GM21526 (cell line): ENCODE results near the gene SLC35D3.
"Not testable (repeated sequence)": the region's sequence is repeated elsewhere in the genome, so short reads cannot be mapped to it uniquely, and the experiment has no call there.

ENCODE experiments used
- ATAC-seq: cut with Tn5 transposase; IDR thresholded peaks from one replicate; pipeline ENCODE4 v1.9.1; 2021; ENCODE audit warnings: moderate library complexity; ENCODE audit not compliant: unreplicated experiment, low FRiP score

Gene SLC35D3, protein sequence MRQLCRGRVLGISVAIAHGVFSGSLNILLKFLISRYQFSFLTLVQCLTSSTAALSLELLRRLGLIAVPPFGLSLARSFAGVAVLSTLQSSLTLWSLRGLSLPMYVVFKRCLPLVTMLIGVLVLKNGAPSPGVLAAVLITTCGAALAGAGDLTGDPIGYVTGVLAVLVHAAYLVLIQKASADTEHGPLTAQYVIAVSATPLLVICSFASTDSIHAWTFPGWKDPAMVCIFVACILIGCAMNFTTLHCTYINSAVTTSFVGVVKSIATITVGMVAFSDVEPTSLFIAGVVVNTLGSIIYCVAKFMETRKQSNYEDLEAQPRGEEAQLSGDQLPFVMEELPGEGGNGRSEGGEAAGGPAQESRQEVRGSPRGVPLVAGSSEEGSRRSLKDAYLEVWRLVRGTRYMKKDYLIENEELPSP

DNA sequence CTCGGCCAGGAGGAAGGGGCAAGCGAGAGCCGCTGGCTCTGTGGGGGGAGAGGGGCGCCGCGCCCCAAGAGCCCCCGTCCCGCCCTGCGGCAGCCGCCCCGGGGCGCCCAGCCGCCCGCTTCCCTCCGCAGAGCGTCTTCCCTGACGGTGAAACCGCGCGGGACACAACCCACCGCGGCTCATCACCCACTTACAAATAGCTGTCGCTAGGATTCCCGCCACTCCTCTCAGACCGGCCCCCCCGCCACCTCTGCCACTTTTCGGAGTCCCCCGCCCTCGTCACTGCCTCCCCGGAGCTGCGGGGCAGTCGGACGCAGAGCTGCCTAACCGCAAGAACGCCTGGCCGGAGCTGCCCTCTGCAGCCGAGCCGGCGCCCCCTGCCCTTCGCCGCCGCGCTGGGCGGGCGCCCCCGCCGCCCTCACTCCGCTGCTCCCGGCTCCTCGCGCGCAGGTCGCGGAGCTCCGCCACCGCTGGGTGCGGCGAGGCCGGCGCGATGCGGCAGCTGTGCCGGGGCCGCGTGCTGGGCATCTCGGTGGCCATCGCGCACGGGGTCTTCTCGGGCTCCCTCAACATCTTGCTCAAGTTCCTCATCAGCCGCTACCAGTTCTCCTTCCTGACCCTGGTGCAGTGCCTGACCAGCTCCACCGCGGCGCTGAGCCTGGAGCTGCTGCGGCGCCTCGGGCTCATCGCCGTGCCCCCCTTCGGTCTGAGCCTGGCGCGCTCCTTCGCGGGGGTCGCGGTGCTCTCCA is at the start of gene SLC35D3:
Gene SLC35D3, plus strand, starts transcription at position 366 of the 749 bp plus-strand sequence. Its CDS starts 128 bp downstream, at position 494.
- no peak for ATAC-seq

DNA sequence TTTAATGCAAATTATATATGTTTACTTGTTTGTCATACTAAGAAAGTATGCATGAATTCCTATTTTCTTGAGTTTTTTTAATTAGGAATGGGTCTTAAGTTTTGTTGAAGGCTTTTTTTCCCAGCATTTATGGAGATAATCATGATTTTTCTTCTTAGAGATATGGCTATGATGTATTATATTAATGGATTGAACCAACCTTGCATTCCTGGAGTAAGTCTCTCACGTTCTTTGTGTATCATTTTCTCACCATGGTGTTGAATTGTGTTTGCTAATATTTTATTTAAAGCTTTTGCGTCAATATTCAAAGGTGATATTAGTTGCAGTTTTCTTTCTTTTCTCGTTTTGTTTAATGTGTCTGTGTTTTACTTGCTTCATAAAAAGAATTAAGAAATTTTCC is 48.4 kb upstream of the SLC35D3 start:
- no peak for ATAC-seq

DNA sequence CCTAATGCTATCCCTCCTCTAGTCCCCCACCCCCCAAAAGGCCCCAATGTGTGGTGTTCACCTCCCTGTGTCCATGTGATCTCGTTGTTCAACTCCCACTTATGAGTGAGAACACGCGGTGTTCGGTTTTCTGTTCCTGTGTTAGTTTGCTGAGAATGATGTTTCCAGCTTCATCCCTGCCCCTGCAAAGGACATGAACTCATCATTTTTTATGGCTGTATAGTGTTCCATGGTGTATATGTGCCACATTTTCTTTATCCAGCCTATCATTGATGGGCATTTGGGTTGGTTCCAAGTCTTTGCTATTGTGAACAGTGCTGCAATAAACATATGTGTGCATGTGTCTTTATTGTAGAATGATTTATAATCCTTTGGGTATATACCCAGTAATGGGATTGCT is 45.6 kb upstream of the SLC35D3 start:
- not testable (repeated sequence) for ATAC-seq

DNA sequence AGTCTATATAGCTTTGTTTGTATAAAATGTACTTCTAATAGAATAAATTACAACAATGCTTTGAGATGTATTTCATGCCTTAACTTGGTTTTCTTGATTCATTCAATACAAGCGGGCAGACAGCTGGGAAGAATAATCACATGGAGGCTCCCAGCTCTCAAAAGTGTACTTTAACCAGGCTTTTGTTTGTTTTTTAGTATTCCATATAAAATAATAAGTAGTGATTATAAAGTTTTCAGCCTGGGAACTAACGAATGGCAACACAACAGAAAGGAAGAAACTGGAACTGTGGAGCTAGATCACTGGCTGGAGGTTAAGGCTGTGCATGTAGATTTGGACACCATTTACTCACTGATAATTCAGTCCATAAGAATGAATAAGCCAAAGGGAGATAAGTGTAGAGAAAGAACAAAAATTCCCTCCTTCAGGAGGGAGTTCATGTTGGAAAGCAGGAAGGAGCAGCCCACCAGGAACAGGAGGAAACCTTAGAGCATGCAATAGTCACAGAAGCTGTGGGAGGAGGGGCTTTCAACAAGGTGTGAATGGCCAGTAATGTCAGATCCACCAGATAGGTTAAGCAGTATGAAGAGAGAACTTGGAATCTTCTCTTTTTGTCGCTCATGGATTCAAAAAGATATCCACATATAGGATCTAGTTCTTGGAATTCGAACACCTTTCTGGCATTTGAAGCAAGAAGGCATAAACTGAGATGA is 41.2 kb upstream of the SLC35D3 start:
- no peak for ATAC-seq

- no peak for ATAC-seq
Observed at GRCh38 chr6:136886091-136886490, 36.0 kb upstream of the SLC35D3 start.

GRCh38 chr6:136887953-136888352 is 34.1 kb upstream of the SLC35D3 start:
- ATAC-seq: no peak

- no peak for ATAC-seq
Observed at GRCh38 chr6:136889271-136890193, 32.6 kb upstream of the SLC35D3 start.

DNA sequence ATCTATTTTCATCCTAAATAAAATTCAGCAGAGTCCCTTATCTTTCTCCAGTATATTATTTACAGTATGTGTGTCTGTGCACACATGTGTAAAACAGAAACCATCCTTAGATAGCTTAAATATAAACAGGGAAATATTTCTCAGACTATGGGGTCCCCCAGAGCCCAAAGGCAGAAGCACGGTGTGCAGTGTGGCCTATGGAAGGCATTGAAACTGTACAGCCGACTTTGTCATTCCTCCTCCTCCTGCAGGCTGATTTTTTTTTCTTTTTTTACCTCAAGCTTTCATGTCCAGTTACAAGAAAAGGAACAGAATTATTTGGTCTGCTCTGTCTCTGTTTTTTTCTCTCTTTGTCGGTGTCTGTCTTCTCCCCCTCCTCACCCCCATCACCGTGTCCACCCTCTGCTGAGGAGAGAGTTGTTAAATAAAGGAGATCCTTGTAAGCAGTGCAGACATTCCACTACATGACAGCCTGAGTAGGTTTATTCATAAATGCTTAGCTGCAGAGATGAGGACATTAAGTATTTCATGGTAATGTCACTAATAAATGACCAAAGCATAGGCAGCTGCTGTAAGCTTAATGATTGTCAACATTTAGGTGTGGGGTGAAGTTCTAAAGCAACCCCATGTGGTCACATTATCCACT is 31.8 kb upstream of the SLC35D3 start:
- ATAC-seq: no peak

DNA sequence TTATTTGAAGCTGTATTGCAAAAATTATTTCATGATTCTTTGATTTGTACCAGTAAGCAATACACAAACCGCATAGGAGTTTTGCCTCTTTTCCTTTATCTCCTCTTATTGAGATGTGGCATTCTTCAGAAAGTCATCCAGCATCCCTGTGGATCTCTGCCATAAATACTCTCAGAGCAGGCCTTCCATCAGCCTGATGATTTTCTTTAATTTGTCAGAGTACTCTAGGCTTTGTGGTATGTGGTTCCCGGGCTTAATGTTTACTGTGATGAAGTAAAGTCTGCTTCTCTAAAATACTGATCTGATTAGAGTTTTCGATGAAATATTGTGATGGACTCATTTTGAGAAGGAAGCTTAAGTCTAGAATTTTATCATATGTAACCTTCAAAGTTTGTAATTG is 31.1 kb upstream of the SLC35D3 start:
- ATAC-seq: no peak

GRCh38 chr6:136893187-136893586 is 28.9 kb upstream of the SLC35D3 start:
- ATAC-seq: no peak

DNA sequence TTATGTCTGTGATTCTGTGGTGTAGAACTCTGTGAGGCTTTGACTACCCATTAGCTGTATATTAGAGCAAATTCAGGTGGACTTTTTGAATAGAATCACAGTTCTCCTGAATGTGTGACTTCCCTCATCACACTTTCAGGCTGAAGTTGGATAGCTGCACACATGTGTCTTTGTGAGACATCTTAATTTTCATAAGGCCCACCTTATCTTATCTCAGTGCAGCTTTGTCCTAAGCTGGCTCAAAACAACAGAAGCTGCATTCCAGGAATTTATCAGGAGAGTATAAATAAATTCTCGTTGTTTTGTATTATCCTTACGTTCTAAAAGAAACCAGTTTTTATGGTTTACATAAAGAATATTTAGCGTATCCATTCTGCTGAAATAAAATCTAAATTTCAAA is 26.2 kb upstream of the SLC35D3 start:
- ATAC-seq: no peak

DNA sequence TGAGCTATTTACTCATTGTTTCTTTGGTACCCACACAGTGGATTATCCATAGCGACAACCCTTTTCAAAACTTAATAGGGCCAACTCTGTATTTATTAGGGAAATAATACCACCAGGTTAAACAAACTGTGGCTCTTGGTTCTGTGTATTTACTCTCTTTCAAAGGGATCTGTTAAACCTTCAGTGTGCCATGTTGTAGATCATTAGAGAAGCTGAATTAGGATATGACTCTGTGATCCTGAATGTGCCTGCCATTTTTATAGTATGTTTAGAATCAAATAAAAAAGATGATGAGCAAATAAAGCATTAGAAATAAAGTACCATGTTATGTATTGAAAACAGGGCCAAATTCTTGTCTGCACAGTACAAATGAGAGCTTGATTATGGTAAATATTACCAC is 25.0 kb upstream of the SLC35D3 start:
- no peak for ATAC-seq

DNA sequence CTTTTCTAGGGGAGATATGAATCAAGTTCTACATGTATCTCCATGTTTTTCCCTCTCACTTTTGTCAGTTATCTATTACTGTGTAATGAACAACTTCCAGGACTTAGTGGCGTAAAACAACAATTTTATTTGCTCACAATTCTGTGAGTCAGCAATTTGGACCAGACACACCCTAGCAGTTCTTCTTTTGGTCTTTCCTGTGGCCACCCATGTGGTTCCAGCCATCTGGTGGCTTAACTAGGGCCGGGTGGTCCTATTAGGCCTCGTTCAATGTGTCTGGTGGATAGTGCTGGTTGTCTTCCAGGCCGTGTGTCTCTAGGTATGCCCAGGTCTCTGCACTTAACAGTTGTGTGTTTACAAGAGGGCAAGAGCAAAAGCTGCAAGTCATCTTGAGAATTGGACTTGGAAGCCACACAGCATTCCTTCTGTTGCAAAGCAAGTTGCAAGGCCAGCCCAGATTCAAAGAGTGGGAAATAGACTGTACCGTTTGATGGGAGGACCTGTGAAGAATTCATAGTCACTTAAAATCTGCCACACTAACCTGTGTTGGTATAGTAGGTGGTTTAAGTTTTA is 20.8 kb upstream of the SLC35D3 start:
- no peak for ATAC-seq

- ATAC-seq: not testable (repeated sequence)
Observed at GRCh38 chr6:136904477-136904876, 17.6 kb upstream of the SLC35D3 start.

GRCh38 chr6:136914947-136915346 is 7.2 kb upstream of the SLC35D3 start:
- ATAC-seq: no peak

DNA sequence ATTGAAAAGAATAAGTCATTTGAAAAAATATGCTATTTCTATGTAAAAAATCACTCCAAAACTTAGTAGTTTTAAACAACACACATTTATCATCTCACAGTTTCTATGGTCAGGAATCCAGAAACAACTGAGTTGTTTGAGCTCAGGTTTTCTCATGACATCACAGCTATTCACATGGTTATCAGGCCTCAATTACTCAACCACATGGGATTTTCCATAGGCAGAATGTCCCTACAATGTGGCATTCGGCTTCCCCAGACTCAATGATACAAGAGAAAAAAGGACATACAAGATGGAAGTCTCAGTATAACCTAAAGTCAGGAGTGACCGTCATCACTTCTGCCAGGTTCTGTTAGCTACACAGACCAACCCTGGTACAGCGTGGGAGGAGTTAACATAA is 3.4 kb upstream of the SLC35D3 start:
- ATAC-seq: no peak

DNA sequence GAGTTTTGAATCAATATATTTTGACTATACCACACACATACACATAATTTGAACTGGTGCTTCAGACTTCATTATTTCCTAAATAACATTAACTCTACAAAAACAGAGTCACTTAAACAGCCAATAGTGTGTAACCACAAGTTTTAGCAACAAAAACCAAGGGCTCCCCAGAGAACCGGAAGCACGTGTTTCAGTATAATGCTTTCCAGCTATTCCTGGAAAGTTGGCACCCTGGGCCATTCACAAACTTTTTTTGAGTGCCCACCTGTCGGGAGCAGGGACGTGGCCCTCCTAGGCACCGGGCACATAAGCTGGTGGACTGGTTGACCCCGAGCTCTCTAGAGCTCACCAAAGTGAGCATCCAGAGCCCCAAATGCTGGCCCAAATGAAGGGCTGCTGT is 1.9 kb upstream of the SLC35D3 start:
- no peak for ATAC-seq

GRCh38 chr6:136920671-136921380 is 1.3 kb upstream of the SLC35D3 start:
- ATAC-seq: no peak
